Fibroblast of skin of abdomen (primary cell): ENCODE measurements around the gene NOP10.
A peak's percentile ranks its signal among the peaks of the same experiment; 100 is the strongest.

Experiments used
- DNase-seq: peaks from one replicate; pipeline ENCODE4 v3.0.0-alpha.2; 2013

The NOP10 gene

GRCh38 chr15:34330279-34330678, 12.7 kb downstream of the NOP10 start:
- DNase-seq: no peak

GRCh38 chr15:34329006-34329405, 13.9 kb downstream of the NOP10 start:
- no peak for DNase-seq

GRCh38 chr15:34327906-34328305, 15.0 kb downstream of the NOP10 start:
- no peak for DNase-seq

GRCh38 chr15:34325368-34325767, 17.6 kb downstream of the NOP10 start:
- DNase-seq: no peak

DNA sequence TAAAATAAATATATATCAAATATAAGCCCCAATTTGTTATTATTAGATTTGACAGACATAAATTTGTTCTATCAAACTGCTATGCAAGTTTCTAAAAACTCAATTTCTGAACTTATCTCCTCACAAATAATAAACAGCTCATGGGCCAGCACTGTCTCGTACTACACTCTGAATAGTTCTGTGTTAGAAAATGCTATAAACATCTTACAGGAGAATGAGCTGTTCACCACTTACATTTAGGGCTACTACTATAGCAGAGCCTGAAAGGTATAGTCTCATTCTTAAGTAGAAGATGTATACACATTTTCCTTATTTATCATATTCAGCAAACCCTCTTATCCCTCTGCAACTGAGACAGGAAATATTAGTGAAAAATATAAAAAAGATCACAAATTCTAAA, 18.0 kb downstream of the NOP10 start:
- DNase-seq: no peak

- no peak for DNase-seq
Measured at GRCh38 chr15:34323217-34323616, 19.7 kb downstream of the NOP10 start.

GRCh38 chr15:34318277-34319079, 24.5 kb downstream of the NOP10 start:
- DNase-seq: peak; percentile 67

DNA sequence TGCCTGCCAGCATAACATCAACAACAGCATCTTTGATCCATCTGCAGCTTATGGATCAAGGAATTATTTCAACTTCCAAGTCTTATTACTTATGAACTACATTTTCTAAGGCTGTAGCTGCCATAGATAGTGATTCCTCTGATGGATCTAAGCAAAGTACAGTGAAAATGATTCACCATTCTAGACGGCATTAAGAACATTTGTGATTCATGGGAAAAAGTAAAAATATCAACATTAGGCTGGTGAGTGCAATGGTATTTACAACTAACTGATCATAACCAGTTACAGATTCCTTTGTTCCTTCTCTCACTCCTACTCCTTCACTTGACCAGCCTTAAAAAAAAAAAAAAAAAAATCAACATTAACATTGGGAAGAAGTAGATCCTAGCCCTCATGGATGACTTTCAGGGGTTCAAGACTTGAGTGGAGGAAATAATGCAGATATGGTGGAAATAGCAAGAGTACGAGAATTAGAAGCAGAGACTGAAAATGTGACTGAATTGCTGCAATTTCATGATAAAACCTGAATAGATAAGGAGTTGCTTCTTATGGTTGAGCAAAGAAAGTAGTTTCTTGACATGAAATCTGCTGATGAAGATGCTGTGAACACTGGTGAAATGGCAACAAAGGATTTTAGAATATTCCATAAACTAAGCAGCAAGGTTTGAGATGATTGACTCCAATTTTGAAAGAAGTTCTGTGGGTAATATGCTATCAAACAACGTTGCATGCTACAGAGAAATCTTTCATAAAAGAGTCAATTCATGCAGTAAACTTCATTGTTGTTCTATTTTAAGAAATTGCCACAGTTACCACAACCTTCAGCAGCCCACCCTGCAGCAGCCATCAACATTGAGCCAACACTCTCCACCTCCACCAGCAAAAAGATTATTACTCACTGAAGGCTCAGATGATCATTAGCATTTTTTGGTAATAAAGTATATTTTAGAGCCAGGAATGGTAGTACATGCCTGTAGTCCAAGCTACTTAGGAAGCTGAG, 28.1 kb downstream of the NOP10 start:
- DNase-seq: no peak

DNA sequence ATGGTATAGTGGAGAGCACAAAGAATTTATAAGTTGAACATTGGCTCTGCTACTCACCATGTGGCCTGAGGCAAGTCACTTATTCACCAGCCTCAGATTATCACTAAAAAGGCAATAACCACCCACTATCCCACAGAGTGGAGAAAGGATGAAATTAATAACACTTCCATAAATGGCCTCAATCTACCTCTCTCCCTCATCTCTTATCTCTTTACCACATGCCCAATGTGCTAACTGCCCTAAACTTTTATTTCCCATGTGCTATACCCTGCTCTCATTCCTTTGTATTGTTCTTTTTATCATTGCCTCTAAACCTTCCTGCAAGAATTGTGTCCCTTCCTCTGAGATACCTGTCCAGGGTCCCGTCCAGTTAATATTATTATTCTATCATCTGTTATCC, 31.4 kb downstream of the NOP10 start:
- DNase-seq: no peak

DNA sequence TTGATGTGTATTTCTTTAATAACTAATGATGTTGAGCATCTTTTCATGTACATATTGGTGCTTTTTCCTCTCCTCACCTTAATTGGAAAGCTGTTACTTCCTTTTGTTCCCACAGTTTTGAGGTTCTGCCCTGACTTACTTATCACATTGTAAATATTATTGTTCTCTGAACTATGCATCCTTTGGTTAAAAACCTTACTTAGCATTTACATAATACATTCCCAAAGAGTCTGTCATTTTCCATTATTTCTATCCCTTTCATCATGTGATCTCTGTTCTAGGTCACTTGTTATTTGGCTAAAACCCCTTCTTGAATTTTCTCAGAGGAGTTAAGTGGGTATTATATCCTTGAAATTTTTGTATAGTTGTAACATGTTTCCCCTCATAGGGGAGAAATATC, 38.3 kb downstream of the NOP10 start:
- peak; percentile 40 for DNase-seq

DNA sequence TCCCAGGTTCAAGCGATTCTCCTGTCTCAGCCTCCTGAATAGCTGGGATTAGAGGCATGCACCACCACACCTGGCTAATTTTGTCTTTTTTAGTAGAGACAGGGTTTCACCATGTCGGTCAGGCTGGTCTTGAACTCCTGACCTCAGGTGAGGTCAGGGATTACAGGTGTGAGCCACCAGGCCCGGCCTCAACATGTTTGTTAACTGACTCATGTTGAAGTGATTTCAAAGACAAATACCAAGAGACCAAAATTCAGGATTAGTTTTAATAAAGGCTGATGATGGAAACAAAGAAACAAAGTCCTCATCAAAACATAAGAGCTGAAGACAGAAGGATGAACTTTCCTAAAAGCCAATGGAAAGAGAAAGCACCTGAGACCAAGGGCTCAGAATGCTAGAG, 41.9 kb downstream of the NOP10 start:
- DNase-seq: no peak

DNA sequence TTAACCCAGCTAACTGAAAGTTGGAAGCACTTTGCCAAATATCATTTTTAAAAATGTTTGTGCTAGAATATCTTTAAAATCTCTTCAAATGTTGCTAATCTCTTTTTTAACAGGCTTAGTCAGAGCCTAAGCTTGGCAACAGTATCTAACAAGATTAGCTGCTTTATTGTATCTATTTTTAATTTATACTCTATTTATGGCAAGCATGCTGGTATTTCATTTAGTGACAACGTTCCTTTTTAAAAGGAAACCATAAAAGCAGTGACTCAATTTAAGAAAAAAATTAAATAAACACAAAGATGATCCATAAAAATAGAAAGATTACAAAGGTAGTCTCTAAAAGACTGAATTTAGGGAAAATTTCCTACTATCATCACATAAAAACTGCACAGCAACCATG, 45.9 kb downstream of the NOP10 start:
- no peak for DNase-seq

DNA sequence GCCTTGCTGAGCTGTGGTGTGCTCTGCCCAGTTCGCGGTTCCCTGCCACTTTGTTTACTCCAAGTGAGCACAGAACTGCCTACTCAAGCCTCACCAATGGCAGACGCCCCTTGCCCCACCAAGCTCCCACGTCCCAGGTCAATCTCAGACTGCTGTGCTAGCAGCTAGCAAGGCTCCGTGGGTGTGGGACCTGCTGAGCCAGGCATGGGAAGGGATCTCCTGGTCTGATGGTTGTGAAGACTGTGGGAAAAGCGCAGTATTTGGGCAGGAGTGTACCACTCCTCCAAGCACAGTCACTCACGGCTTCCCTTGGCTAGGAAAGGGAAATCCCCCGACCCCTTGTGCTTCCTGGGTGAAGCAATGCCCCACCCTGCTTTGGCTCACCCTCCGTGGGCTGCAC, 50.3 kb downstream of the NOP10 start:
- DNase-seq: no peak
